HFF-Myc (cell line): ENCODE measurements around the gene KRT20.

Experiments used
- DNase-seq: peaks from one replicate; pipeline ENCODE4 v3.0.0-alpha.2; 2011; ENCODE audit warnings: low read depth; ENCODE audit errors: extremely low read depth
- H3K4me3 ChIP-seq: replicated peaks from 2 replicates; pipeline ENCODE4 v1.5.1; 2011; ENCODE audit warnings: low read depth, mild to moderate bottlenecking, control low read depth, low read length
- CTCF ChIP-seq: IDR thresholded peaks from 2 replicates; pipeline ENCODE4 v1.5.1; 2012; ENCODE audit warnings: mild to moderate bottlenecking, low read depth, low read length, control low read depth; ENCODE audit errors: missing control alignments

The KRT20 gene

GRCh38 chr17:40857535-40857934 is 27.5 kb downstream of the KRT20 start:
- TF ChIP-seq CTCF, result no peak
- peak; percentile 64 for DNase-seq
- H3K4me3 ChIP-seq, result no peak overlapping the region

- TF ChIP-seq CTCF, result no peak
- peak; percentile 69 for DNase-seq
- H3K4me3 ChIP-seq, result no peak overlapping the region
These were observed 30.7 kb downstream of the KRT20 start for GRCh38 chr17:40854175-40854814.

GRCh38 chr17:40852364-40852763 is 32.7 kb downstream of the KRT20 start:
- DNase-seq, result no peak
- no peak for TF ChIP-seq CTCF
- H3K4me3 ChIP-seq, result no peak overlapping the region

DNA sequence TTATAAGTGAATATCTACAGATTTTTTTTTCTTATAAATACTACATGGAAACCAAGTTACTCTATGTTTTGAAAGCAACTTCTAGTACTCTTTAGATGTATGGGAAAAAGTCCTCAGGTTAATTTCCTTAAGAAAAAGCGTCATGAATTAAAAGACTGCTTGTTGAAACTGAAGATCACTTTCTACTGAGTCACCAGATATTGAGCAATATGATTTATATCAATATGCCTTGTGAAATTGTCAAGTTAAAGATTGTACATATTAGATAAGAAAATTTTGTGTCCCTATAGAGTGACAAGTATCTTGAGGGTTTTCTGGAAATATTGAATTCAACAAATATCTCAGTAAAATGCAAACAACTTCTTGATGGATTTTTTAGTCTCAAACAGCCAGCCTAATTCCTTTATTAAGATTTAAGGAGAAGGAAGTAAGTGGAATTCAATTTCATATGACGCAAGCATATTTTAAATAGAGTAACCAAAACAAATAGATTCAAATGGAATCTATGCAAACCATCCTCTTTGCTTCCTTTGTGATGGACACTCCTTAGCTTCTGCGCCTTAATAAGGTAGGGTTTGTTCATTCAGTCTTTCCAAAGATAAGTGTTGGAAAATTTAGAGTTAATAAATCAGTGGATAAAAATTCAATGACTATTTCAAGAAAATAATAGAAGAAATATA is 34.6 kb downstream of the KRT20 start:
- no peak for TF ChIP-seq CTCF
- no peak for DNase-seq
- no peak overlapping the region for H3K4me3 ChIP-seq

DNA sequence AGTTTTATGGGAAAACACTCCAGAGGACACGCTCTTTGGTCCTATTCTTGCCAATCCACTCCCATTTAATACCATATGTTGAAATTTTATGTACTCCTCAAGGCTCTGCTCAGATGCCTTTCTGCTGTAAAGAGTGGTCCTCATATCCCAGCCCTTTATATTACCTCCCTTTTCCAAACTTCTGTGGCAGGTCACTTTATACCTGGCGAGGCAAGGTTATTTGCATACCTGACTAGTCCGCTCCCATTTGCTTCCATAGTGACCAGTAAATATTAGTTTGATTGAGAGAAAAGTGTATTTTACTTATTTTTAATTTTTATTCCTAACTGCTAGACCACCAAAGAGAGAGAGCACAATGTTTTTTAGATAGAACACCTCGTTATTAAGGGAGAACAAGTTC is 35.3 kb downstream of the KRT20 start:
- H3K4me3 ChIP-seq, result no peak overlapping the region
- no peak for DNase-seq
- no peak for TF ChIP-seq CTCF

DNA sequence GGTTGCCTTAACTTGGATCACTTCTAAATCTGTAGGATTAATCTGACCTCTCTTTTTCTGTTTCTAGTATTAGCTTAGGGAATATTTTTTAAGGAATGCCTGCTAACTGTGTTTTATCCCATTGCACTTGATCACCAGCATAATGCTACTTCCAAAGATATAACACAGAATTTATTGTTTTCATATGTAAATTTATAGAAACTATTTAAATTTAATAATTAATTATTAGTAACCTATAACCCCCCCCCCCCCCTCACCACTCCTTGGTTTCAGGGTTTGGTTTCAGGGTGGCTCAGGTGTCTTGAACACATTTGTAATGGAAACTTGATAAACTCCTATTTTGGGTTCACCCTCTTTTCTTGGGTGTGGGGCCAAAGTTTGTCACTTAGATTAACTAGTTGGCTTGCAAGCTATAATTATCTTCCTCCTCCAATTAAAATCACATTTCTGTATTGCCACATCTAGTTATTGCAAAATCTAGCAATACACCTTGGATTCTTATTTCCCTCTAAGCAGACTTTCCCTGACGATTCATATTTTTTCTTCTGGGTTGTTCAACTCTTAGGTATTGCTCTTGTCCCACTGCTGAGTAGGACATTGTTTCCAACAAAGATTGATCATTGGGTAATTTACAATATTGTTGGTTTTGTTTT is 36.3 kb downstream of the KRT20 start:
- no peak overlapping the region for H3K4me3 ChIP-seq
- no peak for TF ChIP-seq CTCF
- DNase-seq, result no peak
